SKM-1 (cell line): ENCODE results near the gene FJX1.
"Not testable (repeated sequence)": the region's sequence is repeated elsewhere in the genome, so short reads cannot be mapped to it uniquely, and the experiment has no call there.

Source experiments
- DNase-seq: peaks from one replicate; lab custom pipeline; 2025; ENCODE audit not compliant: unreplicated experiment; lab: John Stamatoyannopoulos, UW

Gene FJX1

GRCh38 chr11:35664977-35665441, 46.7 kb downstream of the FJX1 start:
- no peak for DNase-seq

- no peak for DNase-seq
Observed at GRCh38 chr11:35667257-35667656, 49.0 kb downstream of the FJX1 start.

GRCh38 chr11:35668350-35668749, 50.1 kb downstream of the FJX1 start:
- not testable (repeated sequence) for DNase-seq
